ENCODE measurements around the gene SBSN. TPM values are rescaled to one million over a fixed set of nuclear protein-coding genes. Genes with fewer than 3 reads are reported as not detected.

Gene SBSN
- total RNA-seq, 2 donors from 2014 or later, result 0.21 TPM; not detected in 1

- H3K9me3 Mint-ChIP-seq, result no peaks in the 10 kb centered on the region
Measured at GRCh38 chr19:35516310-35516709, 11.8 kb downstream of the SBSN start.

DNA sequence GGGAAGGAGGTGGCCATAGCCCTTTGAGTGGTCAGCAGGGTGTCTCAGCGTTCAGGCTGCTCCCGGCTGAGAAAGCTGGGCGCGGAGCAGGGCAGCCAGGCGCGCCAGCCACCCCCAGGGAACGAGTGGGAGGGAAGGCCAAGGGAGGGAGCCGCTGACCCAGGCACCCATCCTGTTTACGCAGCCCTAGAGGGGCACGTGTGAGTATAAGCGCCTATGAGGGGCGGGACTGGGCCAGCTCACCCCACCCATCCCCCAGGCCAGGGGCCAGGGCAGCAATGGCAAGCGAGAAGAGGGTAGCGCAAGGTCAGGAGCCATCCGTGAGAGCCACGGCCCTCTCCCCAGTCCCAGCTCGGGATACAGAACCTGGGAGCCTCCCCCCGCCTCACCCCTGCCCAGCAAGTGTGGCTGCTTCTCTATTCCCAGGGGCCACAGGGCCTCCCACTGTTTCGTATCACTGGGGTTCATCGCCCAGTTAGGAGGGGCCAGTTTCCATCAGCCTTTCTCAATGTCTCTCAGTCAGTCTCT, 13.8 kb downstream of the SBSN start:
- peaks cover 36% of the 10 kb centered on the region for H3K27me3 Mint-ChIP-seq (ENCODE audit: low read depth)
- no peaks in the 10 kb centered on the region for H3K9me3 Mint-ChIP-seq
- no peaks in the 10 kb centered on the region for H3K36me3 Mint-ChIP-seq (ENCODE audit: insufficient read depth in 2 of 2)
- no peak for DNase-seq
- H3K27ac Mint-ChIP-seq, result no peak overlapping the region
- H3K4me1 Mint-ChIP-seq (ENCODE audit: low read depth), result peaks cover 10% of the 10 kb centered on the region
- no peak overlapping the region for H3K4me3 Mint-ChIP-seq
- no peak for ATAC-seq (replicated peaks in 1 of 2)

More at GRCh38 chr19:35516310-35516709, 11.8 kb downstream of the SBSN start:
- Mint-ChIP-seq H3K36me3 (ENCODE audit: insufficient read depth in 2 of 2) (no peaks in the 10 kb centered on the region), H3K27me3 (ENCODE audit: low read depth) (peaks cover 23% of the 10 kb centered on the region), H3K4me1 (ENCODE audit: low read depth) (no peaks in the 10 kb centered on the region), H3K4me3 (no peak overlapping the region), H3K27ac (no peak overlapping the region)
- ATAC-seq (replicated peaks in 1 of 2) (no peak), DNase-seq (no peak)

GRCh38 chr19:35513628-35514281, 14.4 kb downstream of the SBSN start, which contains the start of gene DMKN:
DMKN (minus strand) TSS chr19:35513649; CDS start chr19:35513475, 174 bp downstream.
- DNase-seq (no peak), ATAC-seq (replicated peaks in 1 of 2) (no peak)
- no peak within 1 kb of the TSS for H3K27ac Mint-ChIP-seq
- H3K4me1 Mint-ChIP-seq (ENCODE audit: low read depth), result peaks cover 14% of the 10 kb centered on the region
- no peak within 1 kb of the TSS for H3K4me3 Mint-ChIP-seq
- H3K27me3 Mint-ChIP-seq (ENCODE audit: low read depth), result peaks cover 37% of the 10 kb centered on the region
- H3K9me3 Mint-ChIP-seq, result no peaks in the 10 kb centered on the region
- no peaks in the 10 kb centered on the region for H3K36me3 Mint-ChIP-seq (ENCODE audit: insufficient read depth in 2 of 2)

GRCh38 chr19:35512831-35513627, 15.1 kb downstream of the SBSN start:
- no peak for DNase-seq
- H3K36me3 Mint-ChIP-seq (ENCODE audit: insufficient read depth in 2 of 2), result no peaks in the 10 kb centered on the region
- ATAC-seq (replicated peaks in 1 of 2), result no peak
- peaks cover 14% of the 10 kb centered on the region for H3K4me1 Mint-ChIP-seq (ENCODE audit: low read depth)
- peaks cover 37% of the 10 kb centered on the region for H3K27me3 Mint-ChIP-seq (ENCODE audit: low read depth)
- H3K27ac Mint-ChIP-seq, result no peak overlapping the region
- no peak overlapping the region for H3K4me3 Mint-ChIP-seq
- no peaks in the 10 kb centered on the region for H3K9me3 Mint-ChIP-seq

DNA sequence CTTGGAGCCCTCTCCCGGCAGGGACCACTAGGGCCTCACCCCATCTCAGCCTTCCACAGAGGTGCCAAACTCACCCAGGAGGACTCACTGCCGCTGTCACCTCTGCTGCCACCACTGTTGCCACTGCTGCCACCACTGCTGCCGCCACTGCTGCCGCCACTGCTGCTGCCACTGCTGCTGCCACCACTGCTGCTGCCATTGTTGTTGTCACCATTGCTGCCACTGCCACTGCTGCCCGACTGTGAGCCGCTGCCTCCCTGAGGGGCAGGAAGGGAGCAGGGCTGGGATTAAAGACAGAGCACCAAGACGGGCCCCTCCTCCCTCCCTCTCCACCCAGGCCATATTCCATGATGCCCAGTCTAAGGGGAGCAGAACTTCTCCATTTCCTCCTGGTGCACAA, 16.8 kb downstream of the SBSN start:
- Mint-ChIP-seq H3K36me3 (ENCODE audit: insufficient read depth in 2 of 2) (no peaks in the 10 kb centered on the region), H3K9me3 (no peaks in the 10 kb centered on the region), H3K27me3 (ENCODE audit: low read depth) (peaks cover 48% of the 10 kb centered on the region), H3K4me3 (no peak overlapping the region), H3K27ac (no peak overlapping the region), H3K4me1 (ENCODE audit: low read depth) (peaks cover 14% of the 10 kb centered on the region)
- ATAC-seq (replicated peaks in 1 of 2) (no peak), DNase-seq (no peak)

- Mint-ChIP-seq H3K9me3 (no peaks in the 10 kb centered on the region), H3K27ac (no peak overlapping the region), H3K27me3 (ENCODE audit: low read depth) (peaks cover 53% of the 10 kb centered on the region), H3K4me3 (peak overlapping the region; percentile 80 to 82), H3K4me1 (ENCODE audit: low read depth) (peaks cover 14% of the 10 kb centered on the region), H3K36me3 (ENCODE audit: insufficient read depth in 2 of 2) (no peaks in the 10 kb centered on the region)
- DNase-seq (no peak), ATAC-seq (replicated peaks in 1 of 2) (peak; percentile 2 to 5)
Measured at GRCh38 chr19:35510626-35510964, 17.5 kb downstream of the SBSN start.

DNA sequence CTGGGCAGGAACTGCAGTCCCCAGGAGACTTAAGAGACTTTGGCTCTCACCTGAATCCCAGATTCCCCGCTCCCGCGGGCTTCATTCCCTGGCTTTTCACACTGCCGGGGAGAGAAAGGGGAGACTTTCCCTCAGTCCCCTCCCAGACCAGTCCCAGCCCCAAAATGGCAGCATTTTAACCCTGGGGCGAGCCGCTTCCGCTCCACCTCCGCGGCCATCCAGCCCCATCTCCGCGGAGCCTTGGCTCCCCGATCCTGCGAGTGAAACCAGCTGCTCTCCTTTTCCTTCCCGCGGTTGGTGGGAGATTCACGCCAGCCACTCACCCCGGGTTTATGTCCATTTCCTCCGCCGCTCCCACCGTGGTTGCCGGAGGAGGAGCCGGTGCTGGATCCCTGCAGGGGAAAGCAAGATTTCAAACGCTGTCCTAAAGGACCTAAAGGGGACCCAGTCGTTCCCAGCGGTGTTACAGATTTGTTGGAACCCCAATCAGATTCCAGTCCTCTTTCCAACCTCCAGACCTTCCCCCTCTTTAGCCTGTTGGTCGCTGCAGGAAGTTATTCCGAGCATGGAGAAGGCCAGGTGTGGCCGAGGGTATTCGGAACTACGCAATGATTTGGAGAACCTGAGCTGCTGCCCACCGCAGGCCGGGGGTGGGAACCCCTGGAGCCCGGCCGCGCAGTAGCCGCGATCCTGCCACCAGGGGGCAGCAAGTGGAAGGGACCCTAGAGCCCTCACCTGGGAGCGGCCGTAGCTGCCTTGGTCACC, 18.1 kb downstream of the SBSN start:
- Mint-ChIP-seq H3K27ac (no peak overlapping the region), H3K4me3 (peak overlapping the region; percentile 80 to 82), H3K27me3 (ENCODE audit: low read depth) (peaks cover 58% of the 10 kb centered on the region), H3K36me3 (ENCODE audit: insufficient read depth in 2 of 2) (no peaks in the 10 kb centered on the region), H3K9me3 (no peaks in the 10 kb centered on the region), H3K4me1 (ENCODE audit: low read depth) (peaks cover 14% of the 10 kb centered on the region)
- DNase-seq (peak; percentile 83 to 86), ATAC-seq (replicated peaks in 1 of 2) (peak; percentile 81 to 84)

DNA sequence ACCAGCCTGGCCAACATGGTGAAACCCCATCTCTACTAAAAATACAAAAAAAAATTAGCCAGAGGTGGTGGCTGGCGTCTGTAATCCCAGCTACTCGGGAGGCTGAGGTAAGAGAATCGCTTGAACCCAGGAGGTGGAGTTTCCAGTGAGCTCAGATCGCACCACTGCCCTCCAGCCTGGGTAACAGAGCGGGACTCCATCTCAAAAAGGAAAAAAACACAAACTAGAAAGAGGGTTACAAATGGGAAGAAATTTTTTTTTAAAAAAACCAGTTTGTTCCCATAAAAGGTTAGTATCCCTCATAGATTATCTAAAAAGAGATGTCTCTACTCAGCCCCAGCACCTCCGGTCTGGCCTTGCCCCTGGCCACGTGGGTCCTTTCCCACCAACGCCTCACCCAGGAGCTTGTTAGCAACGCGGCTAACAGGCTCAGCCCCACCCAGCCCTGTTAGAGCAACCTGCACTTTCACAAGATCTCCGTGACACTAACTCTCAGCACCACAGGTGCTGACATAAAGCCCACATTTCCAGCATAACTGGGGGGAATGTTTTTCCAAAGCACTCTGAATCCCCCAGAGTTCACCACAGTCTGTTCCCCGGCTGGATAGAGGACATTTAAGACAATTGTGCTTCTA, 19.0 kb downstream of the SBSN start:
- Mint-ChIP-seq H3K27me3 (ENCODE audit: low read depth) (peaks cover 61% of the 10 kb centered on the region), H3K4me1 (ENCODE audit: low read depth) (peaks cover 14% of the 10 kb centered on the region), H3K9me3 (no peaks in the 10 kb centered on the region), H3K36me3 (ENCODE audit: insufficient read depth in 2 of 2) (no peaks in the 10 kb centered on the region), H3K27ac (no peak overlapping the region), H3K4me3 (peak overlapping the region; percentile 80 to 82)
- peak; percentile 48 to 55 for DNase-seq
- ATAC-seq (replicated peaks in 1 of 2), result peak; percentile 69 to 78

DNA sequence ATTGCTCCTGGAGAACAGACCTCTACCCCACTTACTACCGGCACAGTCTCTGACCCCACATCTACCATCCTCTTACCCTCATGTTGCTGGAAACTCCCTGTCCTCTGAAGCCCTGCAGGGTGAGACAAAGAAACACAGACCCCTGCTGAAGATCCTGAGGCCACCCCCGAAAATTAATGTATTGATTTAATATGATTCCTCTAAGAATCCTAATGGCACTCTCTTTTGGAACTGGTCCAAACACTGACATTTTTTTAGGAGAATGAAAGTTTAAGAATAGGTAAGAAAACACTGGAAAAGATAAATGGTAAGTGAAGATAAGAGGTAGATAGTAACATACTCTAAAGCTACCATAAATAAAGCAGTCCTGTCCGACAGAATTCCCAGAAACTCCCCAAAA, 20.0 kb downstream of the SBSN start:
- ATAC-seq (replicated peaks in 1 of 2) (no peak), DNase-seq (no peak)
- H3K36me3 Mint-ChIP-seq (ENCODE audit: insufficient read depth in 2 of 2), result no peaks in the 10 kb centered on the region
- peaks cover 14% of the 10 kb centered on the region for H3K4me1 Mint-ChIP-seq (ENCODE audit: low read depth)
- no peak overlapping the region for H3K4me3 Mint-ChIP-seq
- no peaks in the 10 kb centered on the region for H3K9me3 Mint-ChIP-seq
- H3K27me3 Mint-ChIP-seq (ENCODE audit: low read depth), result peaks cover 58% of the 10 kb centered on the region
- H3K27ac Mint-ChIP-seq, result no peak overlapping the region

- Mint-ChIP-seq H3K27ac (no peak overlapping the region), H3K27me3 (ENCODE audit: low read depth) (peaks cover 58% of the 10 kb centered on the region), H3K4me3 (no peak overlapping the region), H3K9me3 (no peaks in the 10 kb centered on the region), H3K36me3 (ENCODE audit: insufficient read depth in 2 of 2) (no peaks in the 10 kb centered on the region), H3K4me1 (ENCODE audit: low read depth) (peaks cover 14% of the 10 kb centered on the region)
- no peak for DNase-seq
- no peak for ATAC-seq (replicated peaks in 1 of 2)
Measured at GRCh38 chr19:35507561-35507960, 20.6 kb downstream of the SBSN start.

GRCh38 chr19:35506011-35506410, 22.1 kb downstream of the SBSN start:
- no peak for ATAC-seq (replicated peaks in 1 of 2)
- no peak for DNase-seq
- Mint-ChIP-seq H3K9me3 (no peaks in the 10 kb centered on the region), H3K27ac (no peak overlapping the region), H3K27me3 (ENCODE audit: low read depth) (peaks cover 52% of the 10 kb centered on the region), H3K4me1 (ENCODE audit: low read depth) (peaks cover 14% of the 10 kb centered on the region), H3K36me3 (ENCODE audit: insufficient read depth in 2 of 2) (no peaks in the 10 kb centered on the region), H3K4me3 (no peak overlapping the region)

DNA sequence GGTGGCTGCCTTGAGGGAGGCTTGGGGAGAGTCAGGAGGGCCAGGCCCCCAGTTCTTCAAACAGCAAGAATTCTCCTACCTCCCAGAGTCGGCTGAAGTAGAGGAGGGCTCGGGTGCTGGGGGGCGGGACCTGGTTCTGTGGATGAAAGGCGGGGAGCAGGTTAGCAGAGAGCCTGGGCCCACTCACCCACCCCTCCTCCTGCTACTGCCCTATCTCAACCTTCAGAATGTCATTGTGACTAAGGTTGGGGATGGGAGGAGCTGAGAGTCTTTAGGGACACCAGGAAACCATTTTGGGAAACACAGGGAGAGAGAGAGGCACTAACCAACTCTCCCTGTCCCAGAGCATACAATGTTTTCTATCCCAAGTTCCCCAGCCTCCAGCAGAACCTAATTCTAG, 25.4 kb downstream of the SBSN start:
- no peak for ATAC-seq (replicated peaks in 1 of 2)
- Mint-ChIP-seq H3K27me3 (ENCODE audit: low read depth) (peaks cover 33% of the 10 kb centered on the region), H3K36me3 (ENCODE audit: insufficient read depth in 2 of 2) (no peaks in the 10 kb centered on the region), H3K4me3 (no peak overlapping the region), H3K9me3 (no peaks in the 10 kb centered on the region), H3K4me1 (ENCODE audit: low read depth) (no peaks in the 10 kb centered on the region), H3K27ac (no peak overlapping the region)
- DNase-seq, result no peak
